Osteoblast (primary cell): ENCODE data around the gene SLN. TPM values are rescaled to one million over a fixed set of nuclear protein-coding genes. Genes with fewer than 3 reads are reported as not detected.
A peak's percentile ranks its signal among the peaks of the same experiment; 100 is the strongest.

Experiments used
- DNase-seq: peaks from one replicate; pipeline ENCODE4 v3.0.0; 2011; ENCODE audit warnings: low spot score, mixed read lengths; ENCODE audit not compliant: insufficient read length; ENCODE audit errors: missing footprints
- H2AFZ ChIP-seq: 2 replicates; pipeline ENCODE4 v1.6.0; 2011; ENCODE audit warnings: mild to moderate bottlenecking, low read length
- H3K27ac ChIP-seq: 2 replicates; pipeline ENCODE4 v1.5.1; 2011; ENCODE audit warnings: mild to moderate bottlenecking, low read depth, low read length, moderate library complexity
- H3K27me3 ChIP-seq: 2 replicates; pipeline ENCODE4 v1.6.0; 2012; ENCODE audit warnings: mild to moderate bottlenecking, control low read depth, inconsistent platforms, low read length, moderate library complexity; ENCODE audit not compliant: insufficient read depth
- H3K36me3 ChIP-seq: 2 replicates; pipeline ENCODE4 v1.5.1; 2011; ENCODE audit warnings: mild to moderate bottlenecking, low read length, control low read depth, moderate library complexity; ENCODE audit not compliant: insufficient read depth
- H3K4me1 ChIP-seq: 2 replicates; pipeline ENCODE4 v1.5.1; 2011; ENCODE audit warnings: mild to moderate bottlenecking, low read length, control low read depth, moderate library complexity; ENCODE audit not compliant: insufficient read depth
- H3K4me2 ChIP-seq: 2 replicates; pipeline ENCODE4 v1.6.0; 2011; ENCODE audit warnings: mild to moderate bottlenecking, low read length; ENCODE audit not compliant: insufficient read depth
- H3K4me3 ChIP-seq: fragments of 200-600 bp; sonication (generic); 3 replicates; pipeline ENCODE4 v1.5.1; 2012; ENCODE audit warnings: mild to moderate bottlenecking, low read length, inconsistent platforms; ENCODE audit not compliant: insufficient read depth
- H3K79me2 ChIP-seq: 2 replicates; pipeline ENCODE4 v1.6.0; 2012; ENCODE audit warnings: mild to moderate bottlenecking, low read length, control low read depth, inconsistent platforms; ENCODE audit not compliant: insufficient read depth
- H3K9me3 ChIP-seq: 2 replicates; pipeline ENCODE4 v1.5.1; 2011; ENCODE audit warnings: low read depth, low read length, control low read depth
- H4K20me1 ChIP-seq: 2 replicates; pipeline ENCODE4 v1.6.0; 2012; ENCODE audit warnings: mild to moderate bottlenecking, low read length, control low read depth; ENCODE audit not compliant: insufficient read depth
- CTCF ChIP-seq: IDR thresholded peaks from 2 replicates; pipeline ENCODE4 v1.5.1; 2011; ENCODE audit warnings: mild to moderate bottlenecking, low read depth, low read length, moderate library complexity; ENCODE audit errors: extremely low read depth
- total RNA-seq: library from RNA; depleted of rRNA; stranded (reverse); fragments of >200 nt; gene quantifications from 2 replicates; pipeline ENCODE4 v1.2.3, GENCODE V29; 2012

The SLN gene
- total RNA-seq, 1 donor, result not detected

GRCh38 chr11:107688322-107688918 is 23.4 kb downstream of the SLN start:
- Histone ChIP-seq H4K20me1 (no peaks in the 10 kb centered on the region), H3K36me3 (no peaks in the 10 kb centered on the region), H3K4me2 (no peak overlapping the region), H3K27me3 (no peaks in the 10 kb centered on the region), H3K27ac (no peak overlapping the region), H3K79me2 (no peaks in the 10 kb centered on the region), H3K4me3 (no peak overlapping the region), H3K9me3 (no peaks in the 10 kb centered on the region), H3K4me1 (peaks cover 16% of the 10 kb centered on the region), H2AFZ (no peak overlapping the region)
- no peak for DNase-seq
- TF ChIP-seq CTCF, result no peak

- H3K9me3 ChIP-seq, result no peaks in the 10 kb centered on the region
- no peaks in the 10 kb centered on the region for H4K20me1 ChIP-seq
- H2AFZ ChIP-seq, result no peak overlapping the region
- no peaks in the 10 kb centered on the region for H3K4me1 ChIP-seq
- H3K4me3 ChIP-seq, result no peak overlapping the region
- no peaks in the 10 kb centered on the region for H3K36me3 ChIP-seq
- peak; percentile 44 for TF ChIP-seq CTCF
- no peak overlapping the region for H3K4me2 ChIP-seq
- H3K79me2 ChIP-seq, result no peaks in the 10 kb centered on the region
- no peak overlapping the region for H3K27ac ChIP-seq
- DNase-seq, result no peak
- no peaks in the 10 kb centered on the region for H3K27me3 ChIP-seq
Measured at GRCh38 chr11:107683807-107684206, 28.0 kb downstream of the SLN start.

GRCh38 chr11:107683061-107683460 is 28.8 kb downstream of the SLN start:
- Histone ChIP-seq H3K9me3 (no peaks in the 10 kb centered on the region), H4K20me1 (no peaks in the 10 kb centered on the region), H3K4me1 (no peaks in the 10 kb centered on the region), H3K79me2 (no peaks in the 10 kb centered on the region), H3K27ac (no peak overlapping the region), H3K36me3 (no peaks in the 10 kb centered on the region), H2AFZ (no peak overlapping the region), H3K27me3 (no peaks in the 10 kb centered on the region), H3K4me2 (no peak overlapping the region), H3K4me3 (no peak overlapping the region)
- no peak for DNase-seq
- no peak for TF ChIP-seq CTCF

- no peaks in the 10 kb centered on the region for H3K9me3 ChIP-seq
- H4K20me1 ChIP-seq, result no peaks in the 10 kb centered on the region
- no peaks in the 10 kb centered on the region for H3K36me3 ChIP-seq
Measured at GRCh38 chr11:107682572-107682971, 29.3 kb downstream of the SLN start.

More at GRCh38 chr11:107682572-107682971, 29.3 kb downstream of the SLN start:
- Histone ChIP-seq H3K27ac (no peak overlapping the region), H3K4me3 (no peak overlapping the region), H3K27me3 (no peaks in the 10 kb centered on the region), H3K4me2 (no peak overlapping the region), H3K79me2 (no peaks in the 10 kb centered on the region), H3K4me1 (no peaks in the 10 kb centered on the region), H2AFZ (no peak overlapping the region)
- DNase-seq, result no peak
- TF ChIP-seq CTCF, result no peak
